SK-N-SH treated with all-trans-retinoic acid at 6 μM for 48 hours (cell line): ENCODE measurements around the gene SLC2A8.

Experiments used
- ATAC-seq: fragments of 200-7000 bp; cut with Tn5 transposase; 3 replicates; pipeline ENCODE4 v1.9.1; 2020; ENCODE audit warnings: mild to moderate bottlenecking, moderate library complexity
- ARNTL ChIP-seq: fragments of 450-650 bp; formaldehyde crosslinking; IDR thresholded peaks from 2 replicates; pipeline ENCODE4 v1.5.0; 2020; ENCODE audit warnings: low read depth, mild to moderate bottlenecking, moderate library complexity, borderline replicate concordance
- BACH2 ChIP-seq: fragments of 250-450 bp; sonication (Bioruptor Pico); IDR thresholded peaks from 2 replicates; pipeline ENCODE4 v1.9.0; 2021; ENCODE audit warnings: mild to moderate bottlenecking, borderline replicate concordance
- CSDC2 ChIP-seq: fragments of 250-450 bp; sonication (Bioruptor Pico); IDR thresholded peaks from 2 replicates; pipeline ENCODE4 v1.5.0; 2020; ENCODE audit warnings: mild to moderate bottlenecking, moderate library complexity
- CSRNP3 ChIP-seq: fragments of 250-450 bp; sonication (Bioruptor Pico); IDR thresholded peaks from 2 replicates; pipeline ENCODE4 v1.5.1; 2021; ENCODE audit warnings: mild to moderate bottlenecking, moderate library complexity
- ESRRG ChIP-seq: fragments of 250-450 bp; sonication (Bioruptor Pico); IDR thresholded peaks from 2 replicates; pipeline ENCODE4 v1.6.1; 2021; ENCODE audit warnings: mild to moderate bottlenecking
- GLIS3 ChIP-seq: fragments of 250-450 bp; sonication (Bioruptor Pico); IDR thresholded peaks from 2 replicates; pipeline ENCODE4 v1.5.0; 2020; ENCODE audit warnings: mild to moderate bottlenecking, moderate library complexity
- ISL1 ChIP-seq: fragments of 250-450 bp; sonication (Bioruptor Pico); IDR thresholded peaks from 2 replicates; pipeline ENCODE4 v2.1.2; 2022; ENCODE audit warnings: mild to moderate bottlenecking, moderate library complexity
- OSR1 ChIP-seq: fragments of 250-450 bp; sonication (Bioruptor Pico); IDR thresholded peaks from 2 replicates; pipeline ENCODE4 v1.8.0; 2022; ENCODE audit warnings: moderate library complexity, mild to moderate bottlenecking, inconsistent platforms
- PATZ1 ChIP-seq: fragments of 250-450 bp; sonication (Bioruptor Pico); IDR thresholded peaks from 2 replicates; pipeline ENCODE4 v1.8.0; 2020; ENCODE audit warnings: mild to moderate bottlenecking, moderate library complexity, borderline replicate concordance
- SNAI2 ChIP-seq: fragments of 250-450 bp; sonication (Bioruptor Pico); IDR thresholded peaks from 2 replicates; pipeline ENCODE4 v1.5.0; 2020; ENCODE audit warnings: mild to moderate bottlenecking, moderate library complexity
- TOX ChIP-seq: fragments of 250-450 bp; sonication (Bioruptor Pico); IDR thresholded peaks from 2 replicates; pipeline ENCODE4 v1.8.0; 2021; ENCODE audit warnings: mild to moderate bottlenecking, moderate library complexity, borderline replicate concordance
- ZFP3 ChIP-seq: fragments of 250-450 bp; sonication (Bioruptor Pico); IDR thresholded peaks from 2 replicates; pipeline ENCODE4 v1.5.0; 2020; ENCODE audit warnings: mild to moderate bottlenecking, moderate library complexity
- ZFP30 ChIP-seq: fragments of 450-650 bp; formaldehyde crosslinking; IDR thresholded peaks from 2 replicates; pipeline ENCODE4 v1.5.0; 2022; ENCODE audit warnings: mild to moderate bottlenecking, moderate library complexity
- ZNF565 ChIP-seq: fragments of 450-650 bp; formaldehyde crosslinking; conservative IDR thresholded peaks from 2 replicates; pipeline ENCODE4 v1.5.0; 2020; ENCODE audit warnings: low read depth, mild to moderate bottlenecking, moderate library complexity
- ZNF70 ChIP-seq: fragments of 450-650 bp; formaldehyde crosslinking; IDR thresholded peaks from 2 replicates; pipeline ENCODE4 v1.5.0; 2020; ENCODE audit warnings: mild to moderate bottlenecking, moderate library complexity
- ZNF8 ChIP-seq: fragments of 450-650 bp; formaldehyde crosslinking; IDR thresholded peaks from 2 replicates; pipeline ENCODE4 v1.5.0; 2020; ENCODE audit warnings: mild to moderate bottlenecking, moderate library complexity
- TF ChIP-seq, protein P1 (sequence below): fragments of 250-450 bp; sonication (Bioruptor Pico); IDR thresholded peaks from 2 replicates; pipeline ENCODE4 v1.8.0; 2021; ENCODE audit warnings: low read depth, mild to moderate bottlenecking, moderate library complexity, borderline replicate concordance
- TF ChIP-seq, protein P2 (sequence below): fragments of 250-450 bp; sonication (Bioruptor Pico); IDR thresholded peaks from 2 replicates; pipeline ENCODE4 v1.5.1; 2020; ENCODE audit warnings: low read depth, mild to moderate bottlenecking, moderate library complexity

SLC2A8 gene

DNA sequence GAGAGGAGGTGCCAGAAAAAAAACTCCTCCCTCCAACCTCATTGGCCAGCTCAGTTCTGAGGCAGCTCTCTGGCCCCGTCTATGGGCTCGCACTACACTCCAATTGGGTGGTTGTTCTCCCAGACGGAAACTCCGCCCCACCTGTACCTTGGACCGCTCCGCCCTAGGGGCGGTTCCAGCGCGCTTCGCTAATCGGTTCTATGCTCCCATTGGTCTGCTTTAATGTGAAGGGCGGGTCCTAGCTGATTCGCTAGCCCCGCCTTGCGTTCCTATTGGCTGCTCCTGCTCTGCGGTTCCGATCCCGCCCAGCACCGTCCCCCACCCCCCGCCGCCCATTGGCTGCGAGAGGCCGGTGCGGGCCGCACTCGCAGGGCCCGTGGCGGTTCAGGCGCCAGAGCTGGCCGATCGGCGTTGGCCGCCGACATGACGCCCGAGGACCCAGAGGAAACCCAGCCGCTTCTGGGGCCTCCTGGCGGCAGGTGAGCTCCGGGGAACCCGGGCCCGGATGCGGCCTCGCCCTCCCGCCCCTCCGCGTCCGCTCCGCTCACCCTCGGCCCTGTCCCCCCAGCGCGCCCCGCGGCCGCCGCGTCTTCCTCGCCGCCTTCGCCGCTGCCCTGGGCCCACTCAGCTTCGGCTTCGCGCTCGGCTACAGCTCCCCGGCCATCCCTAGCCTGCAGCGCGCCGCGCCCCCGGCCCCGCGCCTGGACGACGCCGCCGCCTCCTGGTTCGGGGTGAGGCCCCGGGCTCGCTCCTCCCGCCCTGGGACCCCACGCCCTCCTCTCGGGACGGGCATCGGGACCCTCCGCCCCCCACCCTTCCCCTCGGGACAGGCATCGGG lies at the start of gene SLC2A8:
Gene SLC2A8 (plus strand): TSS at position 362 of the 838 bp plus-strand sequence. CDS start 62 bp downstream, at position 424.
- peak; percentile 96 for ATAC-seq
- TF ChIP-seq BACH2 (CRISPR knock-in tag) (no peak), ZFP30 (CRISPR knock-in tag) (no peak), ZNF565 (no peak), TOX (CRISPR knock-in tag) (no peak), CSRNP3 (CRISPR knock-in tag) (no peak), ZNF8 (CRISPR knock-in tag) (no peak), GLIS3 (CRISPR knock-in tag) (no peak), ARNTL (no peak), SNAI2 (CRISPR knock-in tag) (no peak), CSDC2 (no peak), OSR1 (CRISPR knock-in tag) (no peak), ISL1 (CRISPR knock-in tag) (no peak), ZFP3 (no peak), PATZ1 (CRISPR knock-in tag) (no peak), ESRRG (CRISPR knock-in tag) (no peak)
- TF ChIP-seq, protein P1, sequence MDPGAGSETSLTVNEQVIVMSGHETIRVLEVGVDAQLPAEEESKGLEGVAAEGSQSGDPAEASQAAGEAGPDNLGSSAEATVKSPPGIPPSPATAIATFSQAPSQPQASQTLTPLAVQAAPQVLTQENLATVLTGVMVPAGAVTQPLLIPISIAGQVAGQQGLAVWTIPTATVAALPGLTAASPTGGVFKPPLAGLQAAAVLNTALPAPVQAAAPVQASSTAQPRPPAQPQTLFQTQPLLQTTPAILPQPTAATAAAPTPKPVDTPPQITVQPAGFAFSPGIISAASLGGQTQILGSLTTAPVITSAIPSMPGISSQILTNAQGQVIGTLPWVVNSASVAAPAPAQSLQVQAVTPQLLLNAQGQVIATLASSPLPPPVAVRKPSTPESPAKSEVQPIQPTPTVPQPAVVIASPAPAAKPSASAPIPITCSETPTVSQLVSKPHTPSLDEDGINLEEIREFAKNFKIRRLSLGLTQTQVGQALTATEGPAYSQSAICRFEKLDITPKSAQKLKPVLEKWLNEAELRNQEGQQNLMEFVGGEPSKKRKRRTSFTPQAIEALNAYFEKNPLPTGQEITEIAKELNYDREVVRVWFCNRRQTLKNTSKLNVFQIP (CRISPR knock-in tag) = no peak
- TF ChIP-seq, protein P2, sequence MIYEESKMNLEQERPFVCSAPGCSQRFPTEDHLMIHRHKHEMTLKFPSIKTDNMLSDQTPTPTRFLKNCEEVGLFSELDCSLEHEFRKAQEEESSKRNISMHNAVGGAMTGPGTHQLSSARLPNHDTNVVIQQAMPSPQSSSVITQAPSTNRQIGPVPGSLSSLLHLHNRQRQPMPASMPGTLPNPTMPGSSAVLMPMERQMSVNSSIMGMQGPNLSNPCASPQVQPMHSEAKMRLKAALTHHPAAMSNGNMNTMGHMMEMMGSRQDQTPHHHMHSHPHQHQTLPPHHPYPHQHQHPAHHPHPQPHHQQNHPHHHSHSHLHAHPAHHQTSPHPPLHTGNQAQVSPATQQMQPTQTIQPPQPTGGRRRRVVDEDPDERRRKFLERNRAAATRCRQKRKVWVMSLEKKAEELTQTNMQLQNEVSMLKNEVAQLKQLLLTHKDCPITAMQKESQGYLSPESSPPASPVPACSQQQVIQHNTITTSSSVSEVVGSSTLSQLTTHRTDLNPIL (CRISPR knock-in tag) = no peak

GRCh38 chr9:127347831-127348776 lies 48.9 kb upstream of the SLC2A8 start:
- TF ChIP-seq ARNTL = no peak
- ATAC-seq = peak; percentile 95

GRCh38 chr9:127349483-127350113 lies 47.4 kb upstream of the SLC2A8 start:
- TF ChIP-seq BACH2 (CRISPR knock-in tag) = no peak
- TF ChIP-seq ZNF70 (CRISPR knock-in tag) = no peak
- no peak for TF ChIP-seq PATZ1 (CRISPR knock-in tag)
- TF ChIP-seq OSR1 (CRISPR knock-in tag) = no peak
- TF ChIP-seq, all 23 proteins: peak for 0
- ATAC-seq = no peak
